Muscle of leg (tissue), 16 donors: ENCODE data around the gene TMEM232. TPM values are rescaled to one million over a fixed set of nuclear protein-coding genes. Genes with fewer than 3 reads are reported as not detected.
A peak's percentile ranks its signal among the peaks of the same experiment; 100 is the strongest.

ENCODE experiments used
- DNase-seq: peaks from one replicate; pipeline ENCODE4 v3.0.0; 2013
- H3K27ac ChIP-seq: one replicate; pipeline ENCODE4 v1.5.1; 2013; ENCODE audit warnings: mild to moderate bottlenecking, low read length, control low read depth
- H3K27me3 ChIP-seq: one replicate; pipeline ENCODE4 v1.6.1; 2013; ENCODE audit warnings: low read length; ENCODE audit not compliant: control insufficient read depth, insufficient read depth
- H3K36me3 ChIP-seq: one replicate; pipeline ENCODE4 v1.6.1; 2013; ENCODE audit warnings: low read length; ENCODE audit not compliant: control insufficient read depth, insufficient read depth
- H3K4me1 ChIP-seq: one replicate; pipeline ENCODE4 v1.6.1; 2013; ENCODE audit warnings: low read length; ENCODE audit not compliant: control insufficient read depth, insufficient read depth
- H3K4me3 ChIP-seq: one replicate; pipeline ENCODE4 v1.5.1; 2013; ENCODE audit warnings: low read length, control low read depth
- H3K9me3 ChIP-seq: replicated peaks from 2 replicates; pipeline ENCODE4 v1.6.1; 2013; ENCODE audit warnings: low read depth, low read length; ENCODE audit not compliant: control insufficient read depth
- WGBS: methylation state at CpG from one replicate; pipeline ENCODE4 v1.1.5; 2013; ENCODE audit warnings: missing lambda C conversion rate; ENCODE audit not compliant: insufficient coverage; 5-methylcytosine and 5-hydroxymethylcytosine counted together
- long read RNA-seq, 11 donors: transcript quantifications; one replicate each; lab custom pipeline, GENCODE V29; 2026
- polyA plus RNA-seq, 8 donors: library from polyadenylated mRNA; unstranded; fragments of 120-200 nt; gene quantifications; one replicate each; pipeline versions ENCODE4 v1.2.1 to v1.2.3, GENCODE V29; 2013; ENCODE audit warnings: inconsistent platforms in 1 of 8, low replicate concordance in 1 of 8; ENCODE audit not compliant: insufficient read length in 8 of 8, insufficient read depth in 1 of 8
- total RNA-seq: library from RNA; stranded (reverse); fragments of 120-200 nt; gene quantifications from one replicate; pipeline ENCODE4 v1.2.4, GENCODE V29; 2013

Gene TMEM232
- 2.7 TPM for total RNA-seq
- 1 to 10 TPM in 4 of 8 donors, under 1 TPM in 4; 0.51 to 1.6 (median 1.1) TPM for polyA plus RNA-seq
- long read RNA-seq, donor 1: 0 reads
- long read RNA-seq, donor 2: 0 reads
- long read RNA-seq, donor 3: 0 reads
- long read RNA-seq, donor 4: 0 reads
- long read RNA-seq, donor 5: 0 reads
- long read RNA-seq, donor 6: 0 reads
- long read RNA-seq, donor 7: 0 reads
- long read RNA-seq, donor 8: 0 reads
- long read RNA-seq, donor 9: 0 reads
- long read RNA-seq, donor 10, partial matches to known transcripts: 70 of 84 reads
- long read RNA-seq, donor 10, other reads (novel, unspliced or antisense): 14 of 84 reads
- long read RNA-seq, donor 11: 0 reads

GRCh38 chr5:110726249-110727024 is at the start of gene TMEM232:
TSS of gene TMEM232 (minus strand) at chr5:110726671. CDS start at chr5:110667352, 59,319 bp downstream.
- Histone ChIP-seq H3K4me3 (peak within 1 kb of the TSS; percentile 28), H3K36me3 (no peaks in the 10 kb centered on the region), H3K27me3 (no peaks in the 10 kb centered on the region), H3K27ac (no peak within 1 kb of the TSS), H3K9me3 (no peaks in the 10 kb centered on the region), H3K4me1 (no peaks in the 10 kb centered on the region)
- peak; percentile 73 for DNase-seq
- WGBS: 60% methylated on average over 3 of the region's 17 CpGs

- Histone ChIP-seq H3K4me3 (no peak overlapping the region), H3K4me1 (no peaks in the 10 kb centered on the region), H3K36me3 (no peaks in the 10 kb centered on the region), H3K27ac (no peak overlapping the region), H3K27me3 (no peaks in the 10 kb centered on the region), H3K9me3 (no peaks in the 10 kb centered on the region)
- DNase-seq: no peak
Observed at GRCh38 chr5:110770286-110770685, 43.8 kb upstream of the TMEM232 start.

DNA sequence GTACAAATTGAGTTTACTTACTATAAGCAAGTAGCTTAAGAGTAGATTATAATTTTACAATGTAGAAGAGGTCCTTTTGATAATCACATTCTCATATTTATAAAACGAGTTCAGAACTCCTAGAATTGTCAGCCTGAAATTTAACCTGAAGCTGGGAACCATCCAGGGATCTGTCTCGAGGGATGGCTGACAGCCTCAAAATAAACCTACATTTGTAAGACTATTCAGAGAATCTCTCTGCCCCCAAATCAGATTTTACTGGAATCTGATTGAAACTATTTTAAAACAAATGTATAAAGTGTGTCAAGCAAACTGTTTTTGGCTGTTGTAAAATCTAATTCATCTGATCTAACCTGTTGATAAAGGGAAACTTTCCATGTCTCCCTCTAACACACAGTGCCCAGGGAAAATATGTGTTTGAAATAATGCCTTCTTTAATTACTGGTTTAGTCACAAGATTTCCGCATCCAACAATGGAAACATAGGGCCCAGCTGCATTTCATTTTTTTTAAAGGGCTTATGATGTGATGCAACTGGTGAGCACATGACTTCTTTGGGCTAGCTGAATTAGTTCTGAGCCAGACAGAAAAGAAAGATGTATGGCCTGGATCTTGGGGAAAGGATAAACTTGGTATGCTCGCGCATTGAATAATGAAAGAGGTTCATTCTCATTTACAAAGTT is 42.7 kb upstream of the TMEM232 start:
- no peaks in the 10 kb centered on the region for H3K9me3 ChIP-seq
- no peaks in the 10 kb centered on the region for H3K36me3 ChIP-seq
- H3K27me3 ChIP-seq: no peaks in the 10 kb centered on the region
- WGBS: no CpG with 5 or more reads among the region's 5 CpGs
- no peak overlapping the region for H3K4me3 ChIP-seq
- no peaks in the 10 kb centered on the region for H3K4me1 ChIP-seq
- peak overlapping the region; percentile 53 for H3K27ac ChIP-seq
- DNase-seq: peak; percentile 75

- no peaks in the 10 kb centered on the region for H3K27me3 ChIP-seq
- no peaks in the 10 kb centered on the region for H3K4me1 ChIP-seq
- DNase-seq: peak; percentile 76
- H3K9me3 ChIP-seq: no peaks in the 10 kb centered on the region
- no peak overlapping the region for H3K27ac ChIP-seq
- H3K36me3 ChIP-seq: no peaks in the 10 kb centered on the region
- WGBS: 77% methylated on average over 1 of the region's 4 CpGs
- no peak overlapping the region for H3K4me3 ChIP-seq
Observed at GRCh38 chr5:110768138-110768860, 41.8 kb upstream of the TMEM232 start.

GRCh38 chr5:110760158-110760557 is 33.7 kb upstream of the TMEM232 start:
- 86% methylated on average over 1 of the region's 1 CpG for WGBS
- peaks cover 14% of the 10 kb centered on the region for H3K36me3 ChIP-seq
- DNase-seq: no peak
- no peaks in the 10 kb centered on the region for H3K4me1 ChIP-seq
- no peaks in the 10 kb centered on the region for H3K27me3 ChIP-seq
- H3K27ac ChIP-seq: no peak overlapping the region
- H3K4me3 ChIP-seq: no peak overlapping the region
- no peaks in the 10 kb centered on the region for H3K9me3 ChIP-seq

DNA sequence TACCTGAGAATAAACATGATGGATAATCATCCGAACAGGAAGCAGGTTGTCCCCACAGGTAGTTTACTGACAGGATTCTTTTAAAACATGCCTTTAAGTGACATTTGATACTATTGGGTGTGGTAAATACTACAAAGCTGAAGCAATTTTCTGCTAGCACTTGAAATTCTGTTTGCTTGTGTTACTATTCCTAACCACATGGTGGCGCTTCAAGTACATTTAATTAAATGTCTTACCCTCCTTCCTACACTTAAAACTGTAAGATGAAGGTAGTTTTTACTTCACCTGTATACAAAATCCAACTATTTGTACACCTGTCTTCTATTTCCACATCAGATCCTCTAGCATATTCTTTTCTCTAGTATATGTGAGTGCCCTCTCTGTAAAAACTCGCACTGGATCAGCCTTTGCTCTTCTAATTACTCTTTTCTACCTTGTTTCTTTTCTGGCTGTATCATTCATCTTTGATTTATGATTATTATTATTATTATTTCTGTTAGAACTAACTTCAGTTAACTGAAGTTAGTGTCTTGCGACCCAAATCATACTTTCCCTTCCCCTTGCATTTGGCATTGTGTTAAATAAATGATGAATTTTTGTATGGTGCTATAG is 30.8 kb upstream of the TMEM232 start:
- Histone ChIP-seq H3K4me1 (no peaks in the 10 kb centered on the region), H3K4me3 (no peak overlapping the region), H3K36me3 (peaks cover 18% of the 10 kb centered on the region), H3K27ac (no peak overlapping the region), H3K9me3 (no peaks in the 10 kb centered on the region), H3K27me3 (no peaks in the 10 kb centered on the region)
- DNase-seq: peak; percentile 50
- WGBS: no CpG with 5 or more reads among the region's 4 CpGs

GRCh38 chr5:110754181-110754580 is 27.7 kb upstream of the TMEM232 start:
- Histone ChIP-seq H3K27me3 (no peaks in the 10 kb centered on the region), H3K36me3 (peaks cover 9% of the 10 kb centered on the region), H3K4me3 (no peak overlapping the region), H3K9me3 (no peaks in the 10 kb centered on the region), H3K4me1 (no peaks in the 10 kb centered on the region), H3K27ac (no peak overlapping the region)
- DNase-seq: no peak

- H3K4me1 ChIP-seq: no peaks in the 10 kb centered on the region
- peaks cover 9% of the 10 kb centered on the region for H3K36me3 ChIP-seq
- H3K27ac ChIP-seq: no peak overlapping the region
- H3K27me3 ChIP-seq: no peaks in the 10 kb centered on the region
- H3K4me3 ChIP-seq: no peak overlapping the region
- no peaks in the 10 kb centered on the region for H3K9me3 ChIP-seq
- no peak for DNase-seq
- no CpG with 5 or more reads among the region's 2 CpGs for WGBS
Observed at GRCh38 chr5:110753600-110753999, 27.1 kb upstream of the TMEM232 start.

DNA sequence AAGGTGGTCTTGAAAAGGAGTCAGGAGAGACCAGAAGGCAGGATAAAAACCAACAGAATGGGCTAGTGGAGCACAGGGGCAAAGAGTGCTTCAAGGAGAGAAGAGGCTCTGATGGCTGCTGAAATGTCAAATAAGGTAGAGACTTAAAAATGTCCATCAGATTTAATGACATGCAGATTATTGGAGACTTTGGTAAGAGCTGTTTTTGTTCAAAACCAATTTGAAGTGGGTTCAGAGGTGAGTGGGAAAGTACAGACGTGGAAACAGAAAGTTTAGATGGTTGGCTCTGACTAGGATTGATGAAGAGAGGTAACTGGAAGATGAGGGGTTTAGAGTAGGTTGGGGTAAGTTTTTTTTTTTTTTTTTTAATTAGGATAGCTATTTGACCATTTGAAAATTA is 26.5 kb upstream of the TMEM232 start:
- Histone ChIP-seq H3K27ac (no peak overlapping the region), H3K9me3 (no peaks in the 10 kb centered on the region), H3K4me3 (no peak overlapping the region), H3K36me3 (peaks cover 8% of the 10 kb centered on the region), H3K27me3 (no peaks in the 10 kb centered on the region), H3K4me1 (no peaks in the 10 kb centered on the region)
- WGBS: 80% methylated on average over 1 of the region's 1 CpG
- DNase-seq: no peak
